Sigmoid colon (tissue), 7 donors: Measurements from ENCODE around the gene ASB2. TPM values are rescaled to one million over a fixed set of nuclear protein-coding genes. Genes with fewer than 3 reads are reported as not detected.
A peak's percentile ranks its signal among the peaks of the same experiment; 100 is the strongest.

Experiments
- DNase-seq: peaks from one replicate; pipeline ENCODE4 v3.0.0-alpha.2; 2019
- H3K27ac ChIP-seq, 4 donors: fragments of 200-600 bp; sonication (generic); one replicate each; pipeline ENCODE4 v1.5.1; 2016 to 2019; ENCODE audit warnings: mild to moderate bottlenecking in 1 of 4
- H3K27me3 ChIP-seq, 3 donors: fragments of 200-600 bp; sonication (generic); one replicate each; pipeline ENCODE4 v1.5.1; 2019; ENCODE audit warnings: mild to moderate bottlenecking in 1 of 3
- H3K36me3 ChIP-seq, 4 donors: fragments of 200-600 bp; sonication (generic); one replicate each; pipeline ENCODE4 v1.5.1; 2016 to 2019
- H3K4me1 ChIP-seq, 4 donors: fragments of 200-600 bp; sonication (generic); one replicate each; pipeline ENCODE4 v1.5.1; 2017 to 2019
- H3K4me3 ChIP-seq, 4 donors: fragments of 200-600 bp; sonication (generic); one replicate each; pipeline ENCODE4 v1.5.1; 2017 to 2019; ENCODE audit warnings: mild to moderate bottlenecking in 2 of 4, moderate library complexity in 1 of 4
- H3K9me3 ChIP-seq, 4 donors: fragments of 200-600 bp in 3 of 4; sonication (generic) in 3 of 4; one replicate each; pipeline versions ENCODE4 v1.5.1 to v1.6.1; 2013 to 2019
- EP300 ChIP-seq, 4 donors: sonication (generic); formaldehyde crosslinking; IDR thresholded peaks; one replicate each; pipeline ENCODE4 v1.6.1; 2017; ENCODE audit warnings: antibody characterized with exemption in 4 of 4
- POLR2A ChIP-seq, 2 donors: fragments of 450-650 bp; IDR thresholded peaks; one replicate each; pipeline ENCODE4 v1.6.1; 2016; ENCODE audit warnings: antibody characterized with exemption in 2 of 2, mild to moderate bottlenecking in 2 of 2, moderate library complexity in 2 of 2
- POLR2AphosphoS5 ChIP-seq, 4 donors: sonication (generic); formaldehyde crosslinking; IDR thresholded peaks; one replicate each; pipeline ENCODE4 v1.6.1; 2017; ENCODE audit warnings: antibody characterized with exemption in 4 of 4
- WGBS, 2 donors: extraction: QIAGEN DNeasy Blood & Tissue Kit; methylation state at CpG; one replicate each; pipeline ENCODE4 v1.1.7; 2013; 5-methylcytosine and 5-hydroxymethylcytosine counted together
- intact Hi-C: fragments of 100-400 bp; cut with DNase I; formaldehyde crosslinking; loops from one replicate; pipeline ENCODE4 v1.15.1; 2023
- polyA plus RNA-seq, 3 donors: library from polyadenylated mRNA; stranded (reverse); fragments of 200-250 nt; gene quantifications; one replicate each; pipeline ENCODE4 v1.2.3, GENCODE V29; 2013
- total RNA-seq, 4 donors: library from RNA; depleted of rRNA; stranded (reverse); fragments of >200 nt; gene quantifications; one replicate each; pipeline ENCODE4 v1.1.0, GENCODE V29; 2016
- TF ChIP-seq, protein P1 (sequence below), 4 experiments: fragments of 450-650 bp in 3 of 4; fragments of 200-600 bp in 1 of 4; IDR thresholded peaks; one replicate each; pipeline ENCODE4 v1.5.1; 2016 to 2019; ENCODE audit warnings: antibody characterized with exemption in 4 of 4, mild to moderate bottlenecking in 3 of 4, moderate library complexity in 2 of 4
- donor health status: healthy with polysubstance abuse.
- donor health status: Bipolar disorder and iron deficiency.
- donor health status: healthy.

Gene ASB2
- total and polyA plus RNA-seq, 7 donors, result 1.2 to 178 (median 117) TPM

- WGBS, 2 donors, result 72 to 77% methylated on average over 6 of the region's 6 CpGs
- H3K4me1 ChIP-seq, result peaks cover 0 to 18% (median 8%) of the 10 kb centered on the region in 4 donors
- no peaks in the 10 kb centered on the region for H3K27me3 ChIP-seq
- peak overlapping the region; percentile 59 to 92 (median 76) for H3K27ac ChIP-seq
- no peak for DNase-seq
- no peak for TF ChIP-seq POLR2A (IDR thresholded peaks at IDR 0.05)
- TF ChIP-seq, protein P1, sequence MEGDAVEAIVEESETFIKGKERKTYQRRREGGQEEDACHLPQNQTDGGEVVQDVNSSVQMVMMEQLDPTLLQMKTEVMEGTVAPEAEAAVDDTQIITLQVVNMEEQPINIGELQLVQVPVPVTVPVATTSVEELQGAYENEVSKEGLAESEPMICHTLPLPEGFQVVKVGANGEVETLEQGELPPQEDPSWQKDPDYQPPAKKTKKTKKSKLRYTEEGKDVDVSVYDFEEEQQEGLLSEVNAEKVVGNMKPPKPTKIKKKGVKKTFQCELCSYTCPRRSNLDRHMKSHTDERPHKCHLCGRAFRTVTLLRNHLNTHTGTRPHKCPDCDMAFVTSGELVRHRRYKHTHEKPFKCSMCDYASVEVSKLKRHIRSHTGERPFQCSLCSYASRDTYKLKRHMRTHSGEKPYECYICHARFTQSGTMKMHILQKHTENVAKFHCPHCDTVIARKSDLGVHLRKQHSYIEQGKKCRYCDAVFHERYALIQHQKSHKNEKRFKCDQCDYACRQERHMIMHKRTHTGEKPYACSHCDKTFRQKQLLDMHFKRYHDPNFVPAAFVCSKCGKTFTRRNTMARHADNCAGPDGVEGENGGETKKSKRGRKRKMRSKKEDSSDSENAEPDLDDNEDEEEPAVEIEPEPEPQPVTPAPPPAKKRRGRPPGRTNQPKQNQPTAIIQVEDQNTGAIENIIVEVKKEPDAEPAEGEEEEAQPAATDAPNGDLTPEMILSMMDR (IDR thresholded peaks at IDR 0.05), result no peak
- TF ChIP-seq POLR2AphosphoS5 (IDR thresholded peaks at IDR 0.05), result no peak
- no peak for TF ChIP-seq EP300 (IDR thresholded peaks at IDR 0.05)
- no peak overlapping the region for H3K4me3 ChIP-seq
- H3K9me3 ChIP-seq, result no peaks in the 10 kb centered on the region
- intact Hi-C loops, result no loop called here
- peaks cover 43 to 97% (median 67%) of the 10 kb centered on the region in 4 donors for H3K36me3 ChIP-seq
These were observed 30.3 kb downstream of the ASB2 start for GRCh38 chr14:93946104-93946503.

DNA sequence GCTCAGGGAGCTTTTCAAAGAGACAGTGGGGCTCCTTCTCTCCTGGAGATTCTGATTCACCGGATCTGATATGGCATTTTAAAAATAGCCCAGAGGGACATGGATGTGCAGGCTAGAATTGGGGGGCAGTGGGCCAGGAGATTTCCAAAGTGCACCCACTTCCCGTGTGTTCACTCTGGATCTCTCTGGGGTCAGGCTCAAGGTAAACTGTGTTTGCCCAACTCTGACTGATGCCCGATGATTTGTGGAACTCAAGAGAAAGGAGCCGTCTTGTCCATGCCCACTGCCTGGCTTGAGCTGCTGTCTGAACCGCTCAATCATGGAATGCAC lies 31.3 kb downstream of the ASB2 start:
- peaks cover 0 to 28% (median 18%) of the 10 kb centered on the region in 4 donors for H3K4me1 ChIP-seq
- no peaks in the 10 kb centered on the region for H3K27me3 ChIP-seq
- no peak for DNase-seq
- no peaks in the 10 kb centered on the region for H3K9me3 ChIP-seq
- peak overlapping the region; percentile 59 to 92 (median 76) for H3K27ac ChIP-seq
- peaks cover 37 to 96% (median 65%) of the 10 kb centered on the region in 4 donors for H3K36me3 ChIP-seq
- 89 to 94% methylated on average over 5 of the region's 5 CpGs for WGBS, 2 donors
- TF ChIP-seq EP300 (IDR thresholded peaks at IDR 0.05) (no peak), POLR2AphosphoS5 (IDR thresholded peaks at IDR 0.05) (no peak), POLR2A (IDR thresholded peaks at IDR 0.05) (no peak)
- TF ChIP-seq, protein P1 (IDR thresholded peaks at IDR 0.05), result no peak
- intact Hi-C loops, result no loop called here
- no peak overlapping the region for H3K4me3 ChIP-seq

DNA sequence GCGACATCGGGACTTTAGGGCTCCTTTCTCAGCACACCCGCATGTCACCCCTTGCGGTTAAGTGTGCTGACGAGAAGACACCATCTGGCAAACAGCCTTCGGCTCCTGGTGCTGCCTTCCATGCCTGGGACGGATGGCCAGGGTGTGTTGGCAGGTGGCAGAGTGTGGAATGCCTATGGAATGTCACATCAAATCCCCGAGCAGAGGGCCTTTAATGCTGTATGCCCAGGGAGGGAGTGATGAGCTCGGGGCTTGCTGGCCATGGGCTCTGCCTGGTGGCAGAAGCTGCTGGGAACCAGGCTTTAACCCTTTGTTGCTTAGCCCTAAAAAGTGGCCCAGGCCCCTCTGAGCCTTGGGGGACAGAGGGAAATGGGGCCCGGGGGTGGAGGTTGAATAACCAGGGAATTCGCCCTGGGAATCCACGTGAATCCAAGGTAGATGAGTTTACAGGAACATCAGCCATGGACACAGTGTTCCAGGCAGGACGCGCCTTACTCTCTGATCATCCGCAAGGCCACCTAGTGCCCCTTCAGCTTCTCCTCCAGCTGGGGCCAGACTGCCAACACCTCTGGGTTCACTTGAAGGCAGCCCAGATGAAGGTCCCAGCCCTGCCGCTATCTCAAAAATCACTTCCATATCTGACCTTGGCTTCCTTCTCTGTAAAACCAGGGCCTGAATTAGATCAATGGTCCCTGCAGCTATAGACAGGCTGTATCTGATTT lies 31.9 kb downstream of the ASB2 start:
- intact Hi-C loops, result loop anchor here (5.0 kb wide), 1 partner anchor 193 kb away; no protein-coding TSS in a partner anchor
- no peak overlapping the region for H3K4me3 ChIP-seq
- H3K4me1 ChIP-seq, result peaks cover 0 to 33% (median 23%) of the 10 kb centered on the region in 4 donors
- DNase-seq, result no peak
- no peaks in the 10 kb centered on the region for H3K27me3 ChIP-seq
- TF ChIP-seq EP300 (IDR thresholded peaks at IDR 0.05) (no peak), POLR2AphosphoS5 (IDR thresholded peaks at IDR 0.05) (no peak), POLR2A (IDR thresholded peaks at IDR 0.05) (no peak)
- TF ChIP-seq, protein P1 (IDR thresholded peaks at IDR 0.05), result no peak
- WGBS, 2 donors, result 79 to 92% methylated on average over 16 of the region's 16 CpGs
- peaks cover 31 to 91% (median 60%) of the 10 kb centered on the region in 4 donors for H3K36me3 ChIP-seq
- H3K27ac ChIP-seq, result peak overlapping the region; percentile 59 to 92 (median 76)
- H3K9me3 ChIP-seq, result no peaks in the 10 kb centered on the region

DNA sequence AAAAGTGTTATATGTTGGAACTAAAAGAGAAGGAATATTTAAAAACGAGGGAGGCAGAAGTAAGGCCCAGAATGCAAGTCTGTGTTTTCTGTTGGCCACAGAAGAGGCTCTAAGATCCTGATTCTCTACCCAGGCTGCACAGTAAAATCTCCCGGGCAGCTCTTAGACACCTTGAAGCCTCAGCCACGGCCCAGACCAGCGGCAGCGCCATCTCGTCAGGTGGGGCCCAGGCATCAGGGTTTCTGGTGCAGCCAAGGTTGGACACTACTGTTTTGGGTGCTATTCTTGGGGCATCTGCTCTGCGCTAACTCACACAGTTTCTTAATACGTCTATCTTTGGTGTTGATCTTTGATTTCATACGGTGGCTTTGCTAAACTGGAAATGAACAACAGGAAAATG lies 32.4 kb downstream of the ASB2 start:
- peaks cover 0 to 39% (median 29%) of the 10 kb centered on the region in 4 donors for H3K4me1 ChIP-seq
- TF ChIP-seq POLR2AphosphoS5 (IDR thresholded peaks at IDR 0.05), result no peak
- no peak for TF ChIP-seq EP300 (IDR thresholded peaks at IDR 0.05)
- TF ChIP-seq, protein P1 (IDR thresholded peaks at IDR 0.05), result no peak
- 85 to 94% methylated on average over 9 of the region's 9 CpGs for WGBS, 2 donors
- intact Hi-C loops, result loop anchor here (5.0 kb wide), 1 partner anchor 193 kb away; no protein-coding TSS in a partner anchor
- H3K36me3 ChIP-seq, result peaks cover 28 to 91% (median 59%) of the 10 kb centered on the region in 4 donors
- peak overlapping the region; percentile 59 to 92 (median 76) for H3K27ac ChIP-seq
- no peak for DNase-seq
- no peaks in the 10 kb centered on the region for H3K9me3 ChIP-seq
- H3K27me3 ChIP-seq, result no peaks in the 10 kb centered on the region
- H3K4me3 ChIP-seq, result no peak overlapping the region
